HG03432 (cell line): ENCODE data around the gene POLH.

Experiments used
- ATAC-seq: cut with Tn5 transposase; IDR thresholded peaks from one replicate; pipeline ENCODE4 v1.9.1; 2021; ENCODE audit warnings: mild to moderate bottlenecking, moderate library complexity; ENCODE audit not compliant: unreplicated experiment

The POLH gene

GRCh38 chr6:43604174-43604573 lies 28.2 kb downstream of the POLH start:
- no peak for ATAC-seq

GRCh38 chr6:43606019-43606418 lies 30.0 kb downstream of the POLH start:
- ATAC-seq, result no peak

- ATAC-seq, result no peak
Measured at GRCh38 chr6:43608310-43608763, 32.4 kb downstream of the POLH start.

GRCh38 chr6:43608807-43609206 lies 32.8 kb downstream of the POLH start:
- ATAC-seq, result no peak

GRCh38 chr6:43609402-43609801 lies 33.4 kb downstream of the POLH start:
- no peak for ATAC-seq

- no peak for ATAC-seq
Measured at GRCh38 chr6:43610431-43610830, 34.4 kb downstream of the POLH start.

GRCh38 chr6:43613721-43614395 lies 37.9 kb downstream of the POLH start:
- ATAC-seq, result no peak

GRCh38 chr6:43614396-43614730 lies 38.4 kb downstream of the POLH start:
- ATAC-seq, result no peak

GRCh38 chr6:43616725-43617472 lies 40.9 kb downstream of the POLH start:
- ATAC-seq, result no peak

- ATAC-seq, result no peak
Measured at GRCh38 chr6:43621078-43621835, 45.3 kb downstream of the POLH start.

- no peak for ATAC-seq
Measured at GRCh38 chr6:43621836-43622180, 45.8 kb downstream of the POLH start.

- ATAC-seq, result no peak
Measured at GRCh38 chr6:43622541-43622940, 46.6 kb downstream of the POLH start.

GRCh38 chr6:43623880-43624785 lies 48.1 kb downstream of the POLH start:
- ATAC-seq, result no peak

GRCh38 chr6:43624786-43625288 lies 48.9 kb downstream of the POLH start:
- ATAC-seq, result no peak

- no peak for ATAC-seq
Measured at GRCh38 chr6:43625393-43625992, 49.5 kb downstream of the POLH start.

GRCh38 chr6:43627008-43627825 lies 51.2 kb downstream of the POLH start:
- no peak for ATAC-seq

GRCh38 chr6:43628393-43629103 lies 52.6 kb downstream of the POLH start:
- peak; percentile 20 for ATAC-seq

GRCh38 chr6:43629104-43629504 lies 53.1 kb downstream of the POLH start, which contains the start of gene GTPBP2:
Gene GTPBP2, minus strand, starts transcription at chr6:43629264. Its CDS starts 102 bp downstream, at chr6:43629162.
- peak; percentile 84 for ATAC-seq
